Stromal cell of bone marrow (primary cell): ENCODE measurements around the gene ANKRD63.

Source experiments
- DNase-seq: peaks from one replicate; pipeline ENCODE4 v3.0.0-alpha.2; 2012; ENCODE audit warnings: low read depth

The ANKRD63 gene

DNA sequence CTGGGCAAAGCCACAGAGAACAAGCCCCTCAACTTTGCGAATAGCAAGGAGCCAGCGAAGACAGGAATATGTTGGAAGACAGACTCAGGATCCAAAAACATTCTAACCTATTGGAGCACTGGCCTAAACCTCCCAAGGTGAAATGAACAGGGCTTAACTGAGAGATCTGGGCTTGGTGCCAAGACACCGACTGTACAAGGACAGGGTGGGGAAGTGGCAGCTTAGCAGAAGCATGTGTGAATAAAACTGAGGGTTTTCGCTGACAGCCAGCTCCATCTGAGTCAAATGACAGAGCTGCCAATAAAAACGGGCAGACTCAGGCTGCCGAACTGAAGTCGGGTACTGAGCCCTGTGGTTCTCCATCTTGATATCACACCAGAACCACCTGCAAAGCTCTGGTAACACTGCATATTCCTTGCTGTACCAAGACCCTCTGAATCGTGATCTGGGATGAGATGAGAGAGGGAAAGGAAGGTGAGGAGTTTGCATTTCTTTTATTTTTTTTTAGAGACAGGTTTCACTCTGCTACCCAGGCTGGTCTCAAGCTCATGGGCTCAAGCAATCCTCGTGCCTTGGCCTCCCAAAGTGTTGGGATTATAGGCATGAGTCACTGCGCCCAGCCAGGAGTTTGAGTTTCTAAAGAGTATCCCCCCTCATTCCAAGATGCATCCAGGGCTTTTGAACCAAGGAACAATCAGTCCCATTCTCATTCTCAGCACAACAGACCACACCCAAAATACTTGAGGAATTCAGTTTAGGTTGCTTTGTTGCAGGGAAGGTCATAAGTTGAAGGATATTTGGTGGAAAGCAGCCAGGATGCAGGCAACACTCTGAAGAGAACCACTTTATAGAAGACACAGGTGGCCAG, 30.9 kb upstream of the ANKRD63 start:
- DNase-seq: no peak

DNA sequence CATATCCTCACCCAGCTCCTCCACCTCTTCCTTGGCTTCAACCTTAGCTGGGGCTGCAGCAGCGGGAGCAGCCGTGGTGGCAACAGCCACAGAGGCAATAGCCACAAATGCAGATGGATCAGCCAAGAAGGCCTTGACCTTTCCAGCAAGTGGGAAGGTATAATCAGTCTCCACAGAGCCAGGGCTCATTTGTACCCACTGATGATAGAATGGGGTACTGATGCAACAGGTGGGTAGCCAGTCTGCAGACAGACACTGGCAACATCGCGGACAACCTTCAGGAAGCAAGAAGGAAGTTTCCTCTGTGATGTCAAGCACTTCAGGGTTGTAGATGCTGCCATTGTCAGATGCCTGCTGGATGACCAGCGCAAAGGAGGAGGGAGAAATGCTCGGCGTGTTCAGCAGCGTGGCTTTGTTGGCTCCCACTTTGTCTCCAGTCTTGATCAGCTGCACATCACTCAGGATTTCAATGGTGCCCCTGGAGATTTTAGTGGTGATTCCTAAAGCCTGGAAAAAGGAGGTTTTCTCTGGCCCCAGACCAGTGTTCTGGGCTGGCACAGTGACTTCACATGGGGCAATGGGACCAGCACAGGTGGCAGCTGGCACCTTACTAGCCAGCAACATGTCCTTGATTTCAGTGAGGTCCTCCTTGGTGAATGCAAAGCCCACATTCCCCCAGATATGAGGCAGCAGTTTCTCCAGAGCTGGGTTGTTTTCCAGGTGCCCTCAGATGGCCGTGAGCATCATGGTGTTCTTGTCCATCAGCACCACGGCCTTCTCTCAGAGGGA, 29.7 kb upstream of the ANKRD63 start:
- DNase-seq: no peak

DNA sequence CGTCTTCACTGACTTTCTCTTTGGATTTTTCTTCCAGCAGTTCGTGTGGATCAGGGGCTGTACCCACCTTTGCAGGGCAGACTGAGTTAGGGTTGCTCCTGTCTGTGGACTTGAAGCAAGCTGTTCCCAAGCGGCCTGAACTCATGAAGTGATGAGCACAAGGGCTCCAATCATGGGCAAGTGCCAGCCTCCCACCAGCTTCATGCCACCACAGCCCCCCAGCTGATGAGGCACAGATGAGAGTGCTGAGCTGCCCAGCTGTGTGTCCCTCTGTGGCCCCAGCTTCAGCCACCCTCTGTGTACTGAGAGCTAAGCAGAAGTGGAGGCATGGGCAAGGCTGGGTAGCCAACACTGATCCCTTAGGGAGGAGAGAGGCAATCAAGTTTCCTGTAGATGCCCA, 28.1 kb upstream of the ANKRD63 start:
- no peak for DNase-seq

DNA sequence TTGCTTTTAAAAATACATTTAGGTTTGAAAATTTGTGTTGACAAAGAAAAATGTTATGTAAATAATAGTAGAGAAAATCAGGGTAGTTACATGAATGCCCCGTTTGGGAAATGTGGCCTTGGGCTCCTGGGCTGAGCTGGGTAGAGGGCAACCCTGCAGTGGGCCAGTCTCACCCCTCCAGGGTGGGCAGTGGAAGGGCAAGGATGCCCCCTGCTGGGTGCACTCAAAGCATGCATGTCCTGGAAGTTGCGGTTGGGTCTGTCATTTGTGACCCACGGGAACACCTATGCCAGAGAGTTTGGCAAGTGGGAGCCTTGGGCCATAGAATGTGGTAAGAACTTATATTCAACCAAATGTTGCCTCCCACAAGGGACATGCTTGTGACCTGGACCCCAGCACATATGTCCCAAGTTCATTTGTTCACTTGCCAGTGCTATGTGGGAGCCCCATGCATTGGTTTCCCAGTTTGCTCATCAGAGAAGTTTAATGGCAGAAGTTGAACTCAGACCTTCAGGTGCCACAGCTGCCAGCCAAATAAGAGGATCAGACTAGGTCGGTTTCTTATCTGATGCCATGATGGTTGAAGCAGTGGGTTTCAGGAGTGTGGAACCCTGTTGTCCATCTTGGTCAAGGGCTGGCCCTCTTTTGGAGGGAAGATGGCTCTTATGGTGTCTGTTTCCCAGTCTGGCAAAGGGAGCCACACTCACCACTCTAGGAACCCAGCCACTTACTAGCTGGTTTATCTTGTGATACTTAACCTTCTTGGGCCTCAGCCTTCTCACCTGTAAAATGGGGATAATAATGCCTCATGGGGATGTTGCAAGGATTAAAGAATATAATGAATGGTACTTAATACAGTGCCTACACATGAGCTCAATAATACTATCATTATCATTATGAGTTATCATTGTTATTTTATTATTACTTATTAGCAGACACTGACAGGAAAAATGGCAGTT, 27.4 kb upstream of the ANKRD63 start:
- DNase-seq: no peak

DNA sequence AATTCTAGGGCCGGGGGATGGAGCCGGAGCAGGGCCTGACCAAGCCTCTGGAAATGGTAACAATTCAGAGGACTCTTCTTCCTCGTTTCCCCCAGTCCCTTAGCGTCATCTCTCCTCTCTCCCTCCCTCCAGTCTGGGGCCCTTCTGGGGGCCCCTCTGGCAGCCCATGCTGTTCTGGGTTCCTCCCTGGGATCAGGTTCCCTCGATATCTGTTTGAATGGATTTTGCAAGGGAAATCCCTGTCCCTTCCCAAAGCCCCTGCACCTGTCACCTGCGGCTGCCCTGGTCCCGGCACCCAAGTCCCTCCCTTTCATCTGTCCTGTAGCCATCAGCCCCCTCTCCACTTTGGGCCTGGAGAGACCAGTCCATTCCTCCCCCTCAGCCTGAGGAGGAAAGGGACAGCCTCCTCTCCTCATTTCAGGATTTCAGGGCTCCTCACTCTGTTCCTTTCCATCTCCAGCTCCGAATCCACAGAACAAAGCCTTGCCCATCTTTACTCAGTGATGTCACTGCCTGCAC, 26.5 kb upstream of the ANKRD63 start:
- no peak for DNase-seq

- no peak for DNase-seq
These were observed 24.8 kb upstream of the ANKRD63 start, which contains the start of gene PLCB2 for GRCh38 chr15:40307421-40308211. TSS of gene PLCB2 (minus strand) at chr15:40307935. CDS start at chr15:40307672, 263 bp downstream.

DNA sequence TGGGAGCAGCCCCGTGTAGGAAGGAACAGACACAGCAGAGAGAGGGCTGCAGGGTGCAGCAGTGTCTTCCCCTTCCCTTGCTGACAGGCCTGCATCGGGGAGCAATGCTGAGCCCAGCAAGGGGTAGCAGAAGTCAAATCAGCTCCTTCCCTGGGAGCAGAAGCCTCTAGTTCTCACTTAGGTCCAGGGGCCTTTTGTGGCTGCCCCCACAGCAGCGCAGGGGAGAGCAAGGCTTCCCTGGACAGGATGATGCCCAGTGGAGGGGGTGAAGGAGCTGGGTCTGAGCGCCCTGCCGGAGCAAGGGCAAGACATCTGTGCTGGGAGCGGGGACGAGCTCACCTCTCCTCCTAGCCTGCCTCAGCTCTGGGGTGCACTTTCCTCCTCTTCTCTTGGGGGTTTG, 24.0 kb upstream of the ANKRD63 start:
- no peak for DNase-seq

DNA sequence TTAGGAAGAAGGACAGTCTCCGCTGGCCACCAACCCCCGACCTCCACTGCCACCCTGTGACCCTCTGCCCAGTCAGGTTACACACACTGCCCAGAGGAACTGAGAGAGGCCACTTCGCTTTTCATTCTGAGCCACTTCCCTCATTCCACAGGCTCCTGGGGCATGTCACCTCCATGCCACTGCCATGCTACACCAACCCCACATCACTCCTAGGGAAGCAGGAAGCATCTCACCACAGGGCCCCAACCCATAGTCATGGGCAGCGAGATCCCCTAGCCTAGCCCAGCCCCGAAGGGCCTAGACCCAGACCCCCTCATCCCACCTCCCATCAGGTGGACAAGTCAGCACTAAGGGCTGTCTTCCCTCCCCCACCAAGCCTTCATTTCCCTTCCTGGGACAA, 23.5 kb upstream of the ANKRD63 start:
- DNase-seq: no peak

GRCh38 chr15:40305281-40305680, 22.4 kb upstream of the ANKRD63 start:
- DNase-seq: no peak

- no peak for DNase-seq
These were observed 20.7 kb upstream of the ANKRD63 start for GRCh38 chr15:40303576-40303975.

DNA sequence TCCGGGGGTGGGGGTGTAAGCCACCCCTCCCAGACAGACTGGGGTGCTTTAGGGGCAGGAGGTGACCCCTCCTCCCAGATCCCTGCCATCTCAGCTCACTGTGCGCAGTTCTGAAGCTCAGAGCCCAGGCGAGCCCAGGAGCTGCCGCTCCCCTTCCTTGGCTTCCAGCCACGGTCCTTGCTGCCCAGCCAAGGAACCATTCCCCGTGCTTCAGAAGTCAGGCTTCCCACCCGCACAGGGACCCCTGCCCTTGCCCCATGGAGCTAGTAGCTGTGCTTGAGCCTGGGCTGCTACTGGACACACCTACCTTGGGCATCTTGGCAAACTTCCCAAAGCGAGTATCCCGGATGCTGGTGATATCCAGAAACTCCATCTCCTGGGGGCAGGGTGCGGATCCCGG, 20.1 kb upstream of the ANKRD63 start:
- DNase-seq: no peak

DNA sequence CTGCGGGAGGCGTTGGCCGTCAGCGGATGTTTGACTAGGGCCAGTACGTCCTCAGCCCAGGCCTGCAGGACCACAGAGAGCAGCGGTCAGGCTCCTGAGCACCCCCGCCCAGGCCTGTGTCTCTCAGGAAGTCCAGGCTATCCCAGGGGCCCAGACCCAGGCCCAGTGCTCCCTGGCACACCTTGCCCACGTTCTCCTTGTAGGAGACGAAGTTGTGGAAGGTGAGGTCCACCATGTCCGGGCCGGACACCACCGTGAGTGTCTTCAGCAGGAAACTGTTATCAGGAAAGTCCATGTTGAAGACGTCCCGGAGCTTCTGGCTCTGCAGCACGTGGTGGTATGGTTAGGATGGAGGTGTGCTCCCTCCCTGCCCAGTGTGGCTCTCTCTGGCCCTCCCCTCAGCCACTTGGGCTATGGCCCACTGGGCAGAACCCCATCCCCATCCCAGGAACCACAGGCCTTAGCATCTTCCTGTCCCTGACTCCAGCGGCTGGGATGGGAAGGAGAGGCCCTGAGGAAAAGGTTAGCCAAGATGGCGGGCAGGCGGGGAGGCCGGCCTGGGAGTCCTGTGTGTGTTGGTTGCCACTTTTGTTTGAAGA, 19.5 kb upstream of the ANKRD63 start:
- no peak for DNase-seq

DNA sequence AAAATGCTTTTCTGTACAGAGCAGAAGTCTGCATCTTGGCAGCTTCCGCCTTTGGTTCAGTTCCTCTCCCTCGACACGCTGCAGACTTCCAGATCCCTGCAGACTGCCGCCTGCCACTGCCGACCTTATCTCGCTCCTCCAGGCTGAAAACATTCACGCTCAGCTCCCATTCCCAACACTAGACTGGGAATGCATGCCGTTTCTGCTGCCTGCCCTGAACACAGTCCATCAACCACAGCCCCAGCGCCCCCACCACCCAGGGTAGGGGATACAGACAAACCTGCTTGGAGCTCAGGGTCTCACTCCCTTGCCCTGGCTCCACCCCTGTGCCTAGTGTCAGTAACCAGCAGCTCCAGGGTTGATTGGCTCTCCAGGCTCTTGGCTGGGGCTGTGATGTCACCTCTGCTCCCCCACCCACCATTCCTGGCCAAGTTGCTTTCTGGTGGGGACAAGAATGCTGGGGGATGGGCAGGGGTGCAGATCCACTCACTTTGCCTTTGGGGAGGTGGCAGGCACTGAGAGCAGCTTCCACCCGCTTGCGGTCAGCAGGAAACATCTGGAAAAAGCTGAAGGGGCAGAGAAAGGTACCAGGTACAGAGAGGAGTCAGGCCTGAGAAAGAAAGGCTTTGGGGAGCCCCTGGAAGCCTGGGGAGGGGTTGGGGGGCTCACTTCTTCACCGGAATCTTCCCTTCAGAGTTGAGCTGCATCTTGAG, 18.8 kb upstream of the ANKRD63 start:
- DNase-seq: no peak

DNA sequence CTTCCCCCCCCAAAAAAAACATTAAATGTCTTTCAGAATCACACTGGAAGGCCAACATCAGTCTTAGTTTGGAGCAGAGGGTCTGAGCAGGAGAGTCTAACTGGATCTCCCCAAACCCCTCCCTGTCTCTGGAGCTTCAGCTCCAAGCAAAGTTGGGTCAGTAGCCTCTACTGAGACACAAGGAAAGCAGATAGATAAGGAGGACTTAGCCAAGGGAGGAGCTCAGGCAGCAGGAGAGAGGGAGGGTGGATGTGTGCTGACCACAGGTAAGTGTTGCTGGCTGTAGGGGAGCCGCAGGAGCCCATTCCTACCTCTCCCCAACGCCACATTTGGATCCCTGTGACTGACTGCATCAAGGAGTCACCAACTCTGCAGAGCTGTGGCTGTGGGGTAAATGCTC, 17.9 kb upstream of the ANKRD63 start:
- DNase-seq: no peak

GRCh38 chr15:40300367-40300766, 17.5 kb upstream of the ANKRD63 start:
- no peak for DNase-seq

- no peak for DNase-seq
These were observed 15.5 kb upstream of the ANKRD63 start for GRCh38 chr15:40298216-40298935.

DNA sequence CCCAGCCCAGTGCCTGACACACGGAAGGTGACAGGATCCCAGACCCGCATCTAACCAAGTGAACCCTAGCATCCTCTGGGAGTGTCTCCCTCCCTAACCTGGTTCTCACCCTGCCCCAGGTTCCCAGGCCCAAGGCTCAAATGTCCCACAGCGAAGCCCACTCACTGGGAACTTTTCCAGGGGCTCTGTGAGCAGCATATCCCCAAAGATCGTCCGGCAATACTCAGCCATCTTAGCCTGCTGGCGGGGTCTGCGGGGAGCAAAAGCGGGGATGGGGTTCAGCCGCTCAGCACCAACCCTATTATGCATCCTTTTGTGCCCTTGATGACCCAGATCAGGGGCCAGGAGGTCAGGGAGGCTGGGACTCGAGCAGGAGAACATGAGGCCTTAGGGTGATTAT, 14.5 kb upstream of the ANKRD63 start:
- DNase-seq: no peak

DNA sequence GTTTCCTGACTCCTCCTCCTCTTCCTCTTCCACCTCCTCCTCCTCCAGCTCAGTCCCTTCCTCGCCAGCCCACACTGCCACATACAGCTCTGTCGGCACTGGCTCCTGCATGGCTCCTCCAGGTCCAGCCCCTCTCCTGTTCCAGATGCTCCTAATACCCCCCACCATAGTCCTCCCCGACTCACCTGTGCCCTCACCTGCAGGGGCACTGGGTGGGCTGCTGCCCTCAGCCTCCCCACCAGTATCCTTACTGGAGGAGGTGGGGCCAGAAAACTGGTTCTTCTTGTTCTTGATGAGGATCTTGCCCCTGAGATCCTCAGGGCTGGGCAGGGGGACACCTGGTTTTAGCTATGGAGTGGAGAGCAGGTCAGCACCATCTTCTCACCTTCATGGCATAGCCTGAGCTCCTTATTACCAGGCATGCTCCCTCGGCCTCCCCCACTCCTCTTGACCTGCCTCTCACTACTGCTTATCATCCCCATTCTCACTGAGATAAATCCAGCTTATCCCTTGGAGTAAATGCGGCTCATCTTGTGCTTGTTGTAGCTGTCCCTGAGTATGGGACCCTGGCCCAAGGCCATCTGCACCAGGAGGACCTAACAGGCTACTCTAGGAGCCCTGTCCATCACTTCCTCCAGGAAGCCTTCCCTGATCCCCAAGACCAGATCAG, 13.8 kb upstream of the ANKRD63 start:
- DNase-seq: no peak
